Measurements from ENCODE around the gene CCDC142.

CCDC142 gene

GRCh38 chr2:74444498-74445318, 38.1 kb downstream of the CCDC142 start:
- TF ChIP-seq FOXM1 (IDR thresholded peaks at IDR 0.05; ENCODE audit: borderline replicate concordance, low read depth) (no peak), TCF12 (IDR thresholded peaks at IDR 0.05; ENCODE audit: low read depth) (no peak), TAF1 (IDR thresholded peaks at IDR 0.05; ENCODE audit: low read depth) (no peak), ZBTB7A (IDR thresholded peaks at IDR 0.05; ENCODE audit: low read depth) (no peak), CREB1 (IDR thresholded peaks at IDR 0.05; ENCODE audit: low read depth) (no peak), REST (IDR thresholded peaks at IDR 0.05; ENCODE audit: low read depth) (no peak), RAD21 (IDR thresholded peaks at IDR 0.05; ENCODE audit: low read depth) (no peak), MAX (IDR thresholded peaks at IDR 0.05) (no peak), TEAD4 (IDR thresholded peaks at IDR 0.05) (no peak), EP300 (IDR thresholded peaks at IDR 0.05; ENCODE audit: borderline replicate concordance) (no peak), CEBPB (IDR thresholded peaks at IDR 0.05) (no peak), NFIC (IDR thresholded peaks at IDR 0.05) (no peak), EGR1 (IDR thresholded peaks at IDR 0.05) (no peak), USF1 (IDR thresholded peaks at IDR 0.05) (no peak), YY1 (IDR thresholded peaks at IDR 0.05; ENCODE audit: low read depth) (no peak)

- TF ChIP-seq TEAD4 (IDR thresholded peaks at IDR 0.05) (0 out of 2 replicates have a peak, but pooled peaks have one; percentile 8), TCF12 (IDR thresholded peaks at IDR 0.05; ENCODE audit: low read depth) (peak; percentile 80), NFIC (IDR thresholded peaks at IDR 0.05) (no peak), REST (IDR thresholded peaks at IDR 0.05; ENCODE audit: low read depth) (no peak), EP300 (IDR thresholded peaks at IDR 0.05; ENCODE audit: borderline replicate concordance) (no peak), FOXM1 (IDR thresholded peaks at IDR 0.05; ENCODE audit: borderline replicate concordance, low read depth) (no peak), EGR1 (IDR thresholded peaks at IDR 0.05) (peak; percentile 92), CREB1 (IDR thresholded peaks at IDR 0.05; ENCODE audit: low read depth) (no peak), MAX (IDR thresholded peaks at IDR 0.05) (peak; percentile 79), RAD21 (IDR thresholded peaks at IDR 0.05; ENCODE audit: low read depth) (no peak), TAF1 (IDR thresholded peaks at IDR 0.05; ENCODE audit: low read depth) (peak; percentile 80), ZBTB7A (IDR thresholded peaks at IDR 0.05; ENCODE audit: low read depth) (peak; percentile 94)
These were observed 40.9 kb downstream of the CCDC142 start, which contains the start of gene RTKN for GRCh38 chr2:74441690-74442482. Gene RTKN (minus strand): TSS chr2:74441937. CDS start chr2:74441816, 121 bp downstream.

GRCh38 chr2:74441170-74441689, 41.6 kb downstream of the CCDC142 start:
- TF ChIP-seq MAX (IDR thresholded peaks at IDR 0.05), result peak; percentile 76; the same call in 1 of the 2 replicates
- TF ChIP-seq CREB1 (IDR thresholded peaks at IDR 0.05; ENCODE audit: low read depth), result no peak
- TF ChIP-seq TCF12 (IDR thresholded peaks at IDR 0.05; ENCODE audit: low read depth), result no peak

- peak; percentile 88; the same call in 1 of the 2 replicates for TF ChIP-seq ZBTB7A (IDR thresholded peaks at IDR 0.05; ENCODE audit: low read depth)
- TF ChIP-seq EGR1 (IDR thresholded peaks at IDR 0.05), result peak; percentile 52
- no peak for TF ChIP-seq RAD21 (IDR thresholded peaks at IDR 0.05; ENCODE audit: low read depth)
- no peak for TF ChIP-seq YY1 (IDR thresholded peaks at IDR 0.05; ENCODE audit: low read depth)
- TF ChIP-seq TCF12 (IDR thresholded peaks at IDR 0.05; ENCODE audit: low read depth), result peak; percentile 8; the same call in 1 of the 2 replicates
- no peak for TF ChIP-seq USF1 (IDR thresholded peaks at IDR 0.05)
- TF ChIP-seq FOXM1 (IDR thresholded peaks at IDR 0.05; ENCODE audit: borderline replicate concordance, low read depth), result no peak
- peak; percentile 65; the same call in 1 of the 2 replicates for TF ChIP-seq TEAD4 (IDR thresholded peaks at IDR 0.05)
- TF ChIP-seq MAX (IDR thresholded peaks at IDR 0.05), result peak; percentile 70
These were observed 42.2 kb downstream of the CCDC142 start for GRCh38 chr2:74440378-74441169.
